HCT116 (cell line): ENCODE results near the gene UBXN10. TPM values are rescaled to one million over a fixed set of nuclear protein-coding genes. Genes with fewer than 3 reads are reported as not detected.

Experiments
- ATAC-seq: fragments of 200-7000 bp; cut with Tn5 transposase; 2 replicates; pipeline ENCODE4 v1.9.1; 2020; ENCODE audit warnings: mild to moderate bottlenecking, moderate library complexity
- BruUV-seq: library from RNA; stranded (reverse); fragments of 400-500 nt; replicated peaks from 2 replicates; lab custom pipeline; 2021; lab: Mats Ljungman, UMichigan
- CTCF ChIA-PET: fragments of 300-600 bp; sonication (Branson Sonifier 250); formaldehyde crosslinking; loops from one replicate; lab custom pipeline; 2021; ENCODE audit warnings: antibody characterized with exemption; lab: Charles Lee
- POLR2A ChIA-PET: fragments of 300-600, 350-600 bp; sonication (Branson Sonifier 250); formaldehyde crosslinking; loops from one replicate; lab custom pipeline; 2021; ENCODE audit warnings: antibody characterized with exemption; lab: Charles Lee
- RAD21 ChIA-PET, 2 experiments: fragments of 300-600 bp; sonication (Branson Sonifier 250); formaldehyde crosslinking; loops; one replicate each; lab custom pipeline; 2023; ENCODE audit warnings: low total read pairs in 2 of 2; ENCODE audit not compliant: uncharacterized antibody in 2 of 2, unreplicated experiment in 2 of 2, low non-redundant PET in 1 of 2; lab: Charles Lee
- DNase-seq: peaks from one replicate; pipeline ENCODE4 v3.0.0-alpha.2; 2010; ENCODE audit warnings: low read depth, low spot score
- H2AFZ ChIP-seq: fragments of 200-600 bp; shearing (Covaris generic), sonication (generic); 2 replicates; pipeline ENCODE4 v1.6.1; 2017; ENCODE audit warnings: low read depth, mixed run types, mixed read lengths, antibody characterized with exemption, low read length; ENCODE audit not compliant: poor library complexity, severe bottlenecking
- H3K27ac ChIP-seq: 2 replicates; pipeline ENCODE4 v1.5.1; 2012; ENCODE audit warnings: low read depth, low read length
- H3K27me3 ChIP-seq: fragments of 200-600 bp; sonication (generic); 2 replicates; pipeline ENCODE4 v1.6.1; 2016; ENCODE audit warnings: mixed run types, low read length, mixed read lengths; ENCODE audit not compliant: insufficient read depth
- H3K36me3 ChIP-seq, 2 experiments: fragments of 200-500 bp in 1 of 2; fragments of 200-600 bp in 1 of 2; sonication (Bioruptor generic) in 1 of 2; sonication (generic) in 1 of 2; 2 replicates each; pipeline versions ENCODE4 v1.5.1 to v1.6.1; 2014 to 2016; ENCODE audit warnings: low read length in 2 of 2, inconsistent platforms in 1 of 2, mixed read lengths in 1 of 2, mixed run types in 1 of 2; ENCODE audit not compliant: insufficient read depth in 2 of 2, control insufficient read depth in 1 of 2
- H3K4me1 ChIP-seq, 2 experiments: fragments of 200-600 bp in 1 of 2; sonication (generic) in 1 of 2; 2 replicates each; pipeline versions ENCODE4 v1.5.1 to v1.6.1; 2012 to 2017; ENCODE audit warnings: low read length in 2 of 2, inconsistent platforms in 1 of 2, mild to moderate bottlenecking in 1 of 2, mixed read lengths in 1 of 2, mixed run types in 1 of 2, moderate library complexity in 1 of 2; ENCODE audit not compliant: insufficient read depth in 2 of 2, control insufficient read depth in 1 of 2
- H3K4me2 ChIP-seq: fragments of 200-600 bp; sonication (generic); 2 replicates; pipeline ENCODE4 v1.6.1; 2017; ENCODE audit warnings: mixed run types, low read length, mixed read lengths
- H3K4me3 ChIP-seq, 2 experiments: fragments of 200-600 bp in 1 of 2; sonication (generic) in 1 of 2; replicated peaks in 1 of 2; 2 replicates each; pipeline ENCODE4 v1.5.1; 2011 to 2016; ENCODE audit warnings: low read length in 2 of 2, control low read depth in 1 of 2, low read depth in 1 of 2, mild to moderate bottlenecking in 1 of 2, mixed read lengths in 1 of 2, mixed run types in 1 of 2
- H3K79me2 ChIP-seq: fragments of 200-600 bp; sonication (generic); 2 replicates; pipeline ENCODE4 v1.6.1; 2017; ENCODE audit warnings: mild to moderate bottlenecking, mixed run types, low read length, moderate library complexity, mixed read lengths; ENCODE audit not compliant: insufficient read depth
- H3K9ac ChIP-seq: fragments of 200-600 bp; sonication (generic); 2 replicates; pipeline ENCODE4 v1.6.1; 2016; ENCODE audit warnings: low read length, mixed read lengths
- H3K9me2 ChIP-seq: fragments of 200-600 bp; sonication (generic), shearing (Covaris generic); 2 replicates; pipeline ENCODE4 v1.6.1; 2017; ENCODE audit warnings: mixed run types, mild to moderate bottlenecking, moderate library complexity; ENCODE audit not compliant: insufficient read depth
- H3K9me3 ChIP-seq, 2 experiments: fragments of 200-500 bp in 1 of 2; fragments of 200-600 bp in 1 of 2; sonication (Bioruptor generic) in 1 of 2; sonication (generic) in 1 of 2; 2 replicates each; pipeline ENCODE4 v1.6.1; 2014 to 2017; ENCODE audit warnings: low read length in 2 of 2, mixed read lengths in 2 of 2, inconsistent platforms in 1 of 2, low read depth in 1 of 2, mild to moderate bottlenecking in 1 of 2, mixed run types in 1 of 2, moderate library complexity in 1 of 2; ENCODE audit not compliant: control insufficient read depth in 1 of 2, insufficient read depth in 1 of 2
- H4K20me1 ChIP-seq: fragments of 200-600 bp; sonication (generic), shearing (Covaris generic); 2 replicates; pipeline ENCODE4 v1.6.1; 2017; ENCODE audit warnings: mixed run types, mild to moderate bottlenecking, moderate library complexity; ENCODE audit not compliant: insufficient read depth
- CBX3 ChIP-seq: IDR thresholded peaks from 2 replicates; pipeline ENCODE4 v1.6.1; 2012; ENCODE audit warnings: low read depth
- MAX ChIP-seq: IDR thresholded peaks from 2 replicates; pipeline ENCODE4 v1.6.1; 2012
- RAD21 ChIP-seq: IDR thresholded peaks from 2 replicates; pipeline ENCODE4 v1.6.1; 2012; ENCODE audit warnings: low read depth, mild to moderate bottlenecking
- ZBTB33 ChIP-seq: IDR thresholded peaks from 2 replicates; pipeline ENCODE4 v1.6.1; 2011; ENCODE audit warnings: mild to moderate bottlenecking, low read length, moderate library complexity; ENCODE audit not compliant: insufficient replicate concordance; ENCODE audit errors: extremely low read depth
- intact Hi-C: fragments of 100-400 bp; cut with micrococcal nuclease; formaldehyde crosslinking; loops from 2 replicates; pipeline ENCODE4 v1.10.0; 2022
- total RNA-seq: library from RNA; stranded (reverse); gene quantifications from one replicate; pipeline ENCODE4 v1.2.1, GENCODE V29; 2021; ENCODE audit not compliant: unreplicated experiment

The UBXN10 gene
- total RNA-seq, 1 experiment from 2014 or later = not detected

GRCh38 chr1:20158358-20159070 lies 27.4 kb upstream of the UBXN10 start:
- Histone ChIP-seq H3K79me2 (no peaks in the 10 kb centered on the region), H4K20me1 (no peaks in the 10 kb centered on the region), H3K36me3 (no peaks in the 10 kb centered on the region), H3K4me2 (no peak overlapping the region), H3K27me3 (no peaks in the 10 kb centered on the region), H3K9me2 (no peaks in the 10 kb centered on the region), H3K9me3 (peaks cover 8 to 11% of the 10 kb centered on the region in 2 experiments; a peak in 2 of 4 replicates), H3K4me3 (no peak overlapping the region), H2AFZ (no peak overlapping the region), H3K4me1 (no peaks in the 10 kb centered on the region), H3K27ac (no peak overlapping the region), H3K9ac (no peak overlapping the region)
- TF ChIP-seq RAD21 = peak; percentile 21; the same call in 1 of the 2 replicates
- no peak for TF ChIP-seq ZBTB33
- no peak for ATAC-seq
- ChIA-PET CTCF (no interaction called here), RAD21 (no interaction called here), POLR2A (no interaction called here)
- intact Hi-C loops = no loop called here
- BruUV-seq = no TSS peak
- no peak for DNase-seq

- peak; percentile 27 for DNase-seq
- Histone ChIP-seq H4K20me1 (no peaks in the 10 kb centered on the region), H3K79me2 (no peaks in the 10 kb centered on the region), H3K9me2 (no peaks in the 10 kb centered on the region), H3K4me2 (no peak overlapping the region), H3K36me3 (no peaks in the 10 kb centered on the region), H2AFZ (no peak overlapping the region), H3K27ac (no peak overlapping the region), H3K27me3 (no peaks in the 10 kb centered on the region), H3K4me3 (no peak overlapping the region), H3K9me3 (peaks cover 8 to 11% of the 10 kb centered on the region in 2 experiments; a peak in 2 of 4 replicates), H3K4me1 (no peaks in the 10 kb centered on the region), H3K9ac (no peak overlapping the region)
- ChIA-PET RAD21 (no interaction called here), CTCF (no interaction called here), POLR2A (no interaction called here)
- no TSS peak for BruUV-seq
- intact Hi-C loops = no loop called here
- no peak for ATAC-seq
- TF ChIP-seq MAX (no peak), CBX3 (peak; percentile 96)
Observed at GRCh38 chr1:20160034-20160433, 25.9 kb upstream of the UBXN10 start.
